NCI-H1930 (cell line): Measurements from ENCODE around the gene GAD1.

ENCODE experiments used
- DNase-seq, 2 experiments: peaks; one replicate each; lab custom pipeline; 2025; lab: John Stamatoyannopoulos, UW

Gene GAD1

GRCh38 chr2:170818036-170818751, 1.5 kb downstream of the GAD1 start:
- DNase-seq: no peak

GRCh38 chr2:170818752-170819470, 2.2 kb downstream of the GAD1 start:
- no peak for DNase-seq

- DNase-seq: no peak
These were observed 3.3 kb downstream of the GAD1 start for GRCh38 chr2:170819680-170820664.

GRCh38 chr2:170820757-170821530, 4.3 kb downstream of the GAD1 start:
- no peak for DNase-seq

- no peak for DNase-seq
These were observed 5.0 kb downstream of the GAD1 start for GRCh38 chr2:170821531-170822289.

- DNase-seq: no peak
These were observed 5.8 kb downstream of the GAD1 start for GRCh38 chr2:170822290-170823087.

GRCh38 chr2:170823088-170823897, 6.6 kb downstream of the GAD1 start:
- DNase-seq: no peak

GRCh38 chr2:170823898-170824215, 7.2 kb downstream of the GAD1 start:
- no peak for DNase-seq

- no peak for DNase-seq
These were observed 7.9 kb downstream of the GAD1 start for GRCh38 chr2:170824526-170825015.

- no peak for DNase-seq
These were observed 11.3 kb downstream of the GAD1 start for GRCh38 chr2:170827841-170828532.

- no peak for DNase-seq
These were observed 11.8 kb downstream of the GAD1 start for GRCh38 chr2:170828533-170828916.

- DNase-seq: no peak
These were observed 12.3 kb downstream of the GAD1 start for GRCh38 chr2:170829036-170829435.

- DNase-seq: no peak
These were observed 13.5 kb downstream of the GAD1 start for GRCh38 chr2:170830166-170830565.

GRCh38 chr2:170831115-170831514, 14.4 kb downstream of the GAD1 start:
- no peak for DNase-seq

GRCh38 chr2:170836027-170836426, 19.3 kb downstream of the GAD1 start:
- no peak for DNase-seq

- no peak for DNase-seq
These were observed 24.1 kb downstream of the GAD1 start for GRCh38 chr2:170840717-170841210.

- no peak for DNase-seq
These were observed 26.1 kb downstream of the GAD1 start for GRCh38 chr2:170842785-170843184.

GRCh38 chr2:170843656-170844055, 27.0 kb downstream of the GAD1 start:
- no peak for DNase-seq
